Liver (tissue), 9 donors: ENCODE data around the gene CHI3L2. TPM values are rescaled to one million over a fixed set of nuclear protein-coding genes. Genes with fewer than 3 reads are reported as not detected.

Source experiments
- DNase-seq: peaks from one replicate; pipeline ENCODE4 v3.0.0-alpha.2; 2017; ENCODE audit warnings: low spot score
- H3K27ac ChIP-seq, 2 donors: one replicate each; pipeline ENCODE4 v1.7.0; 2013; ENCODE audit warnings: inconsistent platforms in 2 of 2, low read length in 2 of 2, control low read depth in 1 of 2, low read depth in 1 of 2, mild to moderate bottlenecking in 1 of 2
- H3K27me3 ChIP-seq, 4 donors: one replicate each; pipeline versions ENCODE4 v1.6.1 to v1.7.0; 2013; ENCODE audit warnings: low read length in 3 of 4, inconsistent platforms in 1 of 4, mild to moderate bottlenecking in 1 of 4, moderate library complexity in 1 of 4; ENCODE audit not compliant: control insufficient read depth in 4 of 4, insufficient read depth in 4 of 4
- H3K36me3 ChIP-seq, 4 donors: one replicate each; pipeline versions ENCODE4 v1.6.1 to v1.7.0; 2013; ENCODE audit warnings: low read length in 3 of 4, mild to moderate bottlenecking in 3 of 4, low read depth in 1 of 4, moderate library complexity in 1 of 4; ENCODE audit not compliant: control insufficient read depth in 4 of 4, insufficient read depth in 3 of 4
- H3K4me1 ChIP-seq, 4 donors: one replicate each; pipeline versions ENCODE4 v1.6.1 to v1.7.0; 2013; ENCODE audit warnings: low read length in 3 of 4, mild to moderate bottlenecking in 3 of 4, moderate library complexity in 1 of 4; ENCODE audit not compliant: control insufficient read depth in 4 of 4, insufficient read depth in 4 of 4
- H3K4me3 ChIP-seq, 3 donors: one replicate each; pipeline versions ENCODE4 v1.6.1 to v1.7.0; 2013; ENCODE audit warnings: low read length in 3 of 3, control low read depth in 1 of 3, low read depth in 1 of 3, mild to moderate bottlenecking in 1 of 3
- H3K9ac ChIP-seq, 2 donors: one replicate each; pipeline ENCODE4 v1.7.0; 2013; ENCODE audit warnings: low read length in 2 of 2, mild to moderate bottlenecking in 2 of 2, moderate library complexity in 2 of 2, control low read depth in 1 of 2, low read depth in 1 of 2
- H3K9me3 ChIP-seq, 4 donors: one replicate each; pipeline versions ENCODE4 v1.6.1 to v1.7.0; 2013; ENCODE audit warnings: low read length in 3 of 4; ENCODE audit not compliant: control insufficient read depth in 4 of 4
- EGR1 ChIP-seq, 2 donors: IDR thresholded peaks; 2 replicates each; pipeline ENCODE4 v1.6.1; 2016 to 2018; ENCODE audit warnings: antibody characterized with exemption in 2 of 2, low read depth in 2 of 2
- FOXA1 ChIP-seq: IDR thresholded peaks from 2 replicates; pipeline ENCODE4 v1.6.1; 2016; ENCODE audit warnings: antibody characterized with exemption
- FOXA2 ChIP-seq: IDR thresholded peaks from 2 replicates; pipeline ENCODE4 v1.6.1; 2016; ENCODE audit warnings: antibody characterized with exemption
- GABPA ChIP-seq, 2 donors: IDR thresholded peaks in 1 of 2; conservative IDR thresholded peaks in 1 of 2; 2 replicates each; pipeline ENCODE4 v1.6.1; 2016; ENCODE audit warnings: antibody characterized with exemption in 2 of 2, mild to moderate bottlenecking in 1 of 2, moderate library complexity in 1 of 2
- HNF4A ChIP-seq, 2 donors: conservative IDR thresholded peaks; 2 replicates each; pipeline ENCODE4 v1.6.1; 2016; ENCODE audit warnings: antibody characterized with exemption in 2 of 2, mild to moderate bottlenecking in 2 of 2
- HNF4G ChIP-seq: IDR thresholded peaks from 2 replicates; pipeline ENCODE4 v1.6.1; 2016; ENCODE audit warnings: antibody characterized with exemption
- JUND ChIP-seq, 2 donors: IDR thresholded peaks; 2 replicates each; pipeline ENCODE4 v1.6.1; 2016; ENCODE audit warnings: antibody characterized with exemption in 2 of 2
- NR2F2 ChIP-seq: IDR thresholded peaks from 2 replicates; pipeline ENCODE4 v1.6.1; 2016; ENCODE audit warnings: antibody characterized with exemption
- RXRA ChIP-seq, 2 donors: IDR thresholded peaks; 2 replicates each; pipeline ENCODE4 v1.6.1; 2017 to 2018; ENCODE audit warnings: antibody characterized with exemption in 2 of 2, mild to moderate bottlenecking in 1 of 2
- SP1 ChIP-seq: IDR thresholded peaks from 2 replicates; pipeline ENCODE4 v1.6.1; 2018; ENCODE audit warnings: antibody characterized with exemption, mild to moderate bottlenecking
- TAF1 ChIP-seq: conservative IDR thresholded peaks from 2 replicates; pipeline ENCODE4 v1.6.1; 2016; ENCODE audit warnings: antibody characterized with exemption, mild to moderate bottlenecking
- YY1 ChIP-seq: IDR thresholded peaks from 2 replicates; pipeline ENCODE4 v1.6.1; 2016; ENCODE audit warnings: antibody characterized with exemption, mild to moderate bottlenecking
- WGBS: extraction: QIAGEN DNeasy Blood & Tissue Kit; methylation state at CpG from one replicate; pipeline ENCODE4 v1.1.7; 2013; 5-methylcytosine and 5-hydroxymethylcytosine counted together
- polyA plus RNA-seq, 2 donors: library from polyadenylated mRNA; stranded (reverse) in 1 of 2; unstranded in 1 of 2; fragments of 200-250 nt in 1 of 2; fragments of >200 nt in 1 of 2; fragmentation: Nextera tagmentation in 1 of 2; extraction: Ambion mirVana in 1 of 2; gene quantifications; one replicate each; pipeline versions ENCODE4 v1.2.1 to v1.2.3, GENCODE V29; 2013 to 2015
- total RNA-seq, 2 donors: library from RNA; depleted of rRNA; stranded (reverse); fragments of >200 nt; gene quantifications; one replicate each; pipeline ENCODE4 v1.2.3, GENCODE V29; 2014
- TF ChIP-seq, protein P1 (sequence below): IDR thresholded peaks from 2 replicates; pipeline ENCODE4 v1.6.1; 2016; ENCODE audit warnings: antibody characterized with exemption
- TF ChIP-seq, protein P2 (sequence below): IDR thresholded peaks from 2 replicates; pipeline ENCODE4 v1.6.1; 2016; ENCODE audit warnings: antibody characterized with exemption, mild to moderate bottlenecking
- TF ChIP-seq, protein P3 (sequence below): IDR thresholded peaks from 2 replicates; pipeline ENCODE4 v1.6.1; 2016; ENCODE audit warnings: antibody characterized with exemption
- TF ChIP-seq, protein P4 (sequence below): IDR thresholded peaks from 2 replicates; pipeline ENCODE4 v1.6.1; 2016; ENCODE audit warnings: antibody characterized with exemption
- TF ChIP-seq, protein P5 (sequence below): fragments of 150-350 bp; IDR thresholded peaks from 2 replicates; pipeline ENCODE4 v1.5.1; 2017; ENCODE audit warnings: improper control_type of control experiment, low read depth, low read length; ENCODE audit not compliant: missing input control
- donor health status: healthy.
- donor health status: healthy.
- donor health status: healthy.
- donor health status: healthy.
- donor health status: healthy.

CHI3L2 gene
- total and polyA plus RNA-seq, 4 donors: 0.07 to 0.32 (median 0.24) TPM

DNA sequence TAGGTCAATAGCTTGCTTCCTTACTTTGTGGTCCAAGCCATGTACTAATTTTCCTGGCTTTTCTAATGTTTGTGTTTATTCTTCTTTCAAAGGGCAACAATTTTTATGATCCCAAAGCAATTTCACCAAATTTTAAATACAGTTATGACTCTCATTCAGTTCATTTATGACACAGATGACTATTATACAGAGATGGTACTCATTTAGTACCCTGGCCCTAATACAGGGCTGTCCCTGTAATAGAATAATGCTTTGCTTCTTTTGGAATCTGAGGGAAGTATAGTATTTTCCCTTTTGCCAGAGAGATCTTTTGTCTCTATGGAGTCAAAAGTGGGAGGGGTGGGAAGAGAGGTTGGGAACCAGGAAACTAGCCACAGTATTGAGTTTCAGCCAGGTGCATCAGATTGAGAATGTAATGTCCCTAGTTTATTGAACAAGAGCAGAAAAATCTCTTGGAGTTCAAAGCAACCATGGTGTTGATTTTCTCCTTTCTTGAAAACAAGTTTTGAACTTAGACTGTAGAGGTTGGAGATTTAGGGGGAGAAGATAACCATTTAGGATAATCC is 47.5 kb upstream of the CHI3L2 start:
- no peak overlapping the region for H3K27ac ChIP-seq
- peaks cover 0 to 2% (median 0%) of the 10 kb centered on the region in 4 donors for H3K4me1 ChIP-seq
- no peak overlapping the region for H3K4me3 ChIP-seq
- H3K9me3 ChIP-seq: no peaks in the 10 kb centered on the region
- no peaks in the 10 kb centered on the region for H3K27me3 ChIP-seq
- peaks cover 1 to 31% (median 29%) of the 10 kb centered on the region in 4 donors for H3K36me3 ChIP-seq
- TF ChIP-seq HNF4A (conservative IDR thresholded peaks at IDR 0.05) (no peak), FOXA1 (no peak), FOXA2 (no peak), YY1 (no peak), JUND (IDR thresholded peaks at IDR 0.05) (no peak), NR2F2 (no peak)
- TF ChIP-seq, protein P1, sequence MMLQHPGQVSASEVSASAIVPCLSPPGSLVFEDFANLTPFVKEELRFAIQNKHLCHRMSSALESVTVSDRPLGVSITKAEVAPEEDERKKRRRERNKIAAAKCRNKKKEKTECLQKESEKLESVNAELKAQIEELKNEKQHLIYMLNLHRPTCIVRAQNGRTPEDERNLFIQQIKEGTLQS: no peak
- TF ChIP-seq, protein P2, sequence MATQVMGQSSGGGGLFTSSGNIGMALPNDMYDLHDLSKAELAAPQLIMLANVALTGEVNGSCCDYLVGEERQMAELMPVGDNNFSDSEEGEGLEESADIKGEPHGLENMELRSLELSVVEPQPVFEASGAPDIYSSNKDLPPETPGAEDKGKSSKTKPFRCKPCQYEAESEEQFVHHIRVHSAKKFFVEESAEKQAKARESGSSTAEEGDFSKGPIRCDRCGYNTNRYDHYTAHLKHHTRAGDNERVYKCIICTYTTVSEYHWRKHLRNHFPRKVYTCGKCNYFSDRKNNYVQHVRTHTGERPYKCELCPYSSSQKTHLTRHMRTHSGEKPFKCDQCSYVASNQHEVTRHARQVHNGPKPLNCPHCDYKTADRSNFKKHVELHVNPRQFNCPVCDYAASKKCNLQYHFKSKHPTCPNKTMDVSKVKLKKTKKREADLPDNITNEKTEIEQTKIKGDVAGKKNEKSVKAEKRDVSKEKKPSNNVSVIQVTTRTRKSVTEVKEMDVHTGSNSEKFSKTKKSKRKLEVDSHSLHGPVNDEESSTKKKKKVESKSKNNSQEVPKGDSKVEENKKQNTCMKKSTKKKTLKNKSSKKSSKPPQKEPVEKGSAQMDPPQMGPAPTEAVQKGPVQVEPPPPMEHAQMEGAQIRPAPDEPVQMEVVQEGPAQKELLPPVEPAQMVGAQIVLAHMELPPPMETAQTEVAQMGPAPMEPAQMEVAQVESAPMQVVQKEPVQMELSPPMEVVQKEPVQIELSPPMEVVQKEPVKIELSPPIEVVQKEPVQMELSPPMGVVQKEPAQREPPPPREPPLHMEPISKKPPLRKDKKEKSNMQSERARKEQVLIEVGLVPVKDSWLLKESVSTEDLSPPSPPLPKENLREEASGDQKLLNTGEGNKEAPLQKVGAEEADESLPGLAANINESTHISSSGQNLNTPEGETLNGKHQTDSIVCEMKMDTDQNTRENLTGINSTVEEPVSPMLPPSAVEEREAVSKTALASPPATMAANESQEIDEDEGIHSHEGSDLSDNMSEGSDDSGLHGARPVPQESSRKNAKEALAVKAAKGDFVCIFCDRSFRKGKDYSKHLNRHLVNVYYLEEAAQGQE: no peak
- DNase-seq: no peak
- H3K9ac ChIP-seq: no peak overlapping the region

DNA sequence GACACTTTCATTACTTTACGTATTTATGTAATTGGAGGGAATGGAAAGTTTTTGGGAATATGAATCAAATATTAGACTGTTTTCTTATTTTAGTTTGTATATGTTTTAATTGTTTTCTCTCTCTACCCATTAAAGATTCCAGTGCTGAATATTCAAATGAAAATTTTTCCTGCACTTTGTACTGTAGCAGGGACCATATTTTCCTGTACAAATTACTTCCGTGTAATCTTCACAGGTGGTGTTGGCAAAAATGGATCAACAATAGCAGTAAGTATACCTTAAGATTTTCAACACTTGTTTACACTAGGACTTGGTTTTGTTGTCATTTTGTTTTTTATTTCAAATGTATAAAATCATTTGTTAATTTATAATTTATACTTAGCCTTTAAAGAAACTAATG is 45.5 kb upstream of the CHI3L2 start:
- TF ChIP-seq EGR1 (IDR thresholded peaks at IDR 0.05; ENCODE audit: low read depth in 2 of 2) (no peak), JUND (IDR thresholded peaks at IDR 0.05) (no peak), SP1 (no peak), FOXA2 (no peak), RXRA (IDR thresholded peaks at IDR 0.05) (no peak), GABPA (IDR thresholded peaks at IDR 0.05 in 1 of 2, conservative IDR thresholded peaks at IDR 0.05 in 1 of 2) (no peak), YY1 (no peak), NR2F2 (no peak), FOXA1 (no peak)
- Histone ChIP-seq H3K4me3 (no peak overlapping the region), H3K9me3 (no peaks in the 10 kb centered on the region), H3K4me1 (peaks cover 0 to 2% (median 0%) of the 10 kb centered on the region in 4 donors), H3K9ac (no peak overlapping the region), H3K27ac (no peak overlapping the region), H3K27me3 (no peaks in the 10 kb centered on the region), H3K36me3 (peaks cover 0 to 38% (median 33%) of the 10 kb centered on the region in 4 donors)
- 94% methylated on average over 2 of the region's 2 CpGs for WGBS
- DNase-seq: no peak

DNA sequence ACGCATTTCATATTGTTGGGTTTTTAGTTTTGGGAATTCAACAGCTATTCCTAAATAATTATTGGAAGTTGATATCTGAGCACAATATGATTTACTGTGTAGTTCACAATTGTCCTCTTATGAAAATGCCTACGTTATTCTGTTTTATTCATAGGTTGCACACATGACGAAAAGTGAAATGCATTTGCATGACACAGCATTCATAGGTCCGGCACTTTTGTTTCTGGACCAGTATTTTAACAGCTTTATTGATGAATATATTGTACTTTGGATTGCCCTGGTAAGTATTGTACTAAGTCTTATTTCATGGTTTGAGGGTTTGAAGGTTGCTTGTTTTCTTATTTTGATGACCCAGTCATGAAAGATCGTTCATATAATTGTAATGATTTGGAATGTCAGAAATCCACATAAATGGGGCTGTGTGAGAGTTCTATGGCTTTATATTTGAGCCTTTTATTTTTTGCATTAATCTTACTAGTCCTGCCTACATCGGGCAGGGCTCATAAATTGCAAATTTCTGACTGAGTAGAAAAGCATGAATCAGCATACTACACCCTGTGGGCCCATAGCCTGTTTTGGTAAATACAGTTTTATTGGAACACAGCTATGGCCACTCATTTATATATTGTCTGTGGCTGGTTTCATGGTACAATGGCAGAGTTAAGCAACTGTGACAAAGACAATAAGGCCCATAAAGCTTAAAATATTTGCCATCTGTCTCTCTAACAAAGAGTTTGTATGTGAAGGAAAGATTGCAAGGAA is 44.0 kb upstream of the CHI3L2 start:
- no peak for DNase-seq
- no peaks in the 10 kb centered on the region for H3K9me3 ChIP-seq
- TF ChIP-seq, protein P3, sequence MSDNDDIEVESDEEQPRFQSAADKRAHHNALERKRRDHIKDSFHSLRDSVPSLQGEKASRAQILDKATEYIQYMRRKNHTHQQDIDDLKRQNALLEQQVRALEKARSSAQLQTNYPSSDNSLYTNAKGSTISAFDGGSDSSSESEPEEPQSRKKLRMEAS: no peak
- TF ChIP-seq NR2F2 (no peak), FOXA2 (no peak), YY1 (no peak), HNF4G (no peak), SP1 (no peak), TAF1 (no peak), FOXA1 (no peak)
- TF ChIP-seq, protein P4, sequence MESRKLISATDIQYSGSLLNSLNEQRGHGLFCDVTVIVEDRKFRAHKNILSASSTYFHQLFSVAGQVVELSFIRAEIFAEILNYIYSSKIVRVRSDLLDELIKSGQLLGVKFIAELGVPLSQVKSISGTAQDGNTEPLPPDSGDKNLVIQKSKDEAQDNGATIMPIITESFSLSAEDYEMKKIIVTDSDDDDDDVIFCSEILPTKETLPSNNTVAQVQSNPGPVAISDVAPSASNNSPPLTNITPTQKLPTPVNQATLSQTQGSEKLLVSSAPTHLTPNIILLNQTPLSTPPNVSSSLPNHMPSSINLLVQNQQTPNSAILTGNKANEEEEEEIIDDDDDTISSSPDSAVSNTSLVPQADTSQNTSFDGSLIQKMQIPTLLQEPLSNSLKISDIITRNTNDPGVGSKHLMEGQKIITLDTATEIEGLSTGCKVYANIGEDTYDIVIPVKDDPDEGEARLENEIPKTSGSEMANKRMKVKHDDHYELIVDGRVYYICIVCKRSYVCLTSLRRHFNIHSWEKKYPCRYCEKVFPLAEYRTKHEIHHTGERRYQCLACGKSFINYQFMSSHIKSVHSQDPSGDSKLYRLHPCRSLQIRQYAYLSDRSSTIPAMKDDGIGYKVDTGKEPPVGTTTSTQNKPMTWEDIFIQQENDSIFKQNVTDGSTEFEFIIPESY: no peak
- TF ChIP-seq, protein P5, sequence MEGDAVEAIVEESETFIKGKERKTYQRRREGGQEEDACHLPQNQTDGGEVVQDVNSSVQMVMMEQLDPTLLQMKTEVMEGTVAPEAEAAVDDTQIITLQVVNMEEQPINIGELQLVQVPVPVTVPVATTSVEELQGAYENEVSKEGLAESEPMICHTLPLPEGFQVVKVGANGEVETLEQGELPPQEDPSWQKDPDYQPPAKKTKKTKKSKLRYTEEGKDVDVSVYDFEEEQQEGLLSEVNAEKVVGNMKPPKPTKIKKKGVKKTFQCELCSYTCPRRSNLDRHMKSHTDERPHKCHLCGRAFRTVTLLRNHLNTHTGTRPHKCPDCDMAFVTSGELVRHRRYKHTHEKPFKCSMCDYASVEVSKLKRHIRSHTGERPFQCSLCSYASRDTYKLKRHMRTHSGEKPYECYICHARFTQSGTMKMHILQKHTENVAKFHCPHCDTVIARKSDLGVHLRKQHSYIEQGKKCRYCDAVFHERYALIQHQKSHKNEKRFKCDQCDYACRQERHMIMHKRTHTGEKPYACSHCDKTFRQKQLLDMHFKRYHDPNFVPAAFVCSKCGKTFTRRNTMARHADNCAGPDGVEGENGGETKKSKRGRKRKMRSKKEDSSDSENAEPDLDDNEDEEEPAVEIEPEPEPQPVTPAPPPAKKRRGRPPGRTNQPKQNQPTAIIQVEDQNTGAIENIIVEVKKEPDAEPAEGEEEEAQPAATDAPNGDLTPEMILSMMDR: no peak
- no peak overlapping the region for H3K4me3 ChIP-seq
- peaks cover 0 to 7% (median 1%) of the 10 kb centered on the region in 4 donors for H3K4me1 ChIP-seq
- no peak overlapping the region for H3K9ac ChIP-seq
- WGBS: 94% methylated on average over 6 of the region's 6 CpGs
- no peak overlapping the region for H3K27ac ChIP-seq
- H3K36me3 ChIP-seq: peaks cover 3 to 47% (median 45%) of the 10 kb centered on the region in 4 donors
- no peaks in the 10 kb centered on the region for H3K27me3 ChIP-seq
